GM19372 (cell line): ENCODE measurements around the gene APH1B.

Experiments used
- ATAC-seq: cut with Tn5 transposase; IDR thresholded peaks from one replicate; pipeline ENCODE4 v1.9.1; 2021; ENCODE audit warnings: mild to moderate bottlenecking, low read depth, moderate library complexity; ENCODE audit not compliant: unreplicated experiment

APH1B gene

DNA sequence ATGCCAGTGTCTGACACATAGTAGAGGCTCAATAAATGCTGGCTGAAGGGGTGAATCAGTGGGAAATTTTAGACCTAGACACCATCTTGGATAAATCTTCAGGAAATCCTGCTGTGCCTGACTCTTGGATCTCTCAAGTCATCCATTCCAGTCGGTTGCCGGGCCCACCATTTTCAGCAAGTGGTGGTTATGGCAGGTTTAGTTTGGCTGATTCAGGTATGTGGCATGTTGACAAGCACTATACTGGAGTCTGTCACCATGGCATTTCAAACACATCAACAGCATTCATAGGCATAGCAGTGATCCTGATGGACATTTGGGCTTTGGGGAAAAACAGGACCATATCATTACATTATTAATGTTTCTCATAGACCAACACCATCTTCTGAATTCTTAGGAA, 25.7 kb upstream of the APH1B start:
- no peak for ATAC-seq

DNA sequence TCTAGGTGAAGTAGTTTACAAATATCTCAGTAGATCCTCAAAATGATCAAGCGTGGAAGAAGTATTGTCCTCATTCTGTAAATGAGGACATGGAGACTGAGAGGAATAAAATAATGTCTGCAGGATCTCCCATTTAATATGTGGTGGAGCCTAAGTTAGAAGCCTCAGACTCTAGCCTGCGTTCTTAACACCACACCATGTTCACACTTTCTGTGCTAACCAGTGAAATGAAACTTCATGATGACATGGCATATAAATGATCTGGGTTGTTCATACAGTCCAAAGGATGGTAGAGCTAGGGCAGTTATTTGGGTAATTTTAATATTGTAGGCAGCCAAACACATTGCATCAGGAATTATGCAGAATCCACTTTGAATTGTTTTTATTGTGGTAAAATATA, 25.1 kb upstream of the APH1B start:
- no peak for ATAC-seq

DNA sequence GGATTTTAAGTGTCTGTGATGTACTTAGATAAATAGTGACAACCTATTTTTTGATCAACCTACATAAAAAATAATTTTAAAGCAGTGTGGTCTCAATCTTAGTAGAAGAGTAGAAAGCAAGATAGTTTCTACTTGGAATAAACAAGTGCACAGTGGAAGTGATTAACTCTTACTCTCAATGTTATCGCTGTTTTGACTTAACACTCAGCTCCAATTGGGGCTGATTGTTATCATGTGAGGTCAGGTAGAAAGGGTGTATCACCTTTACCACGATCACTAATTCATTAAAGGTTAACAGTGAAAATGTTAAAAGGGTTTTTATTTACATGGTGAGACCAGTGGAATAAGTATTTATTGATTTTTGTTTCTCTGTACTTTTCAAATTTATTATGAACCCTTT, 22.4 kb upstream of the APH1B start:
- no peak for ATAC-seq

DNA sequence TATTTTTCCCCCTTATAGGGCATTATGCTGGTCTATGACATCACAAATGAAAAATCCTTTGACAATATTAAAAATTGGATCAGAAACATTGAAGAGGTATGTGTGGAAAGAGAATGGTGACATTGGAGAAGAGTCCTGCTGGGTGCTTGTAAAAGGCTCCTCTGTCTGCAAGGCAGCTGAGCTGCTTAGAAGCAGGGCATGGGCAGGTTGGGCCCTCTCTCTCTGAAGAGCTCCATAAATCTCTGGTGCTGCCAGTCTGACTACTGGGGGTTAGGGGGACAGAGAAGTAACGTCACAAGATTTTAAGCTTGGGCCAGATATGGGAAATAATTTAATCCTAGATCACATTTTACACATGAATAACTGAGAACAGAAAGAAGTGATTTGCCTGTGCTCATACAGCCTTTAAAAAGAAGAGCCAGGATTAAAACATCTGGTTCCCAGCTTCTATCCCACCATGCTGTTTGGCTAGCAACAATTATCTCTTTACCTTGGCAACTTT, 21.9 kb upstream of the APH1B start:
- no peak for ATAC-seq

DNA sequence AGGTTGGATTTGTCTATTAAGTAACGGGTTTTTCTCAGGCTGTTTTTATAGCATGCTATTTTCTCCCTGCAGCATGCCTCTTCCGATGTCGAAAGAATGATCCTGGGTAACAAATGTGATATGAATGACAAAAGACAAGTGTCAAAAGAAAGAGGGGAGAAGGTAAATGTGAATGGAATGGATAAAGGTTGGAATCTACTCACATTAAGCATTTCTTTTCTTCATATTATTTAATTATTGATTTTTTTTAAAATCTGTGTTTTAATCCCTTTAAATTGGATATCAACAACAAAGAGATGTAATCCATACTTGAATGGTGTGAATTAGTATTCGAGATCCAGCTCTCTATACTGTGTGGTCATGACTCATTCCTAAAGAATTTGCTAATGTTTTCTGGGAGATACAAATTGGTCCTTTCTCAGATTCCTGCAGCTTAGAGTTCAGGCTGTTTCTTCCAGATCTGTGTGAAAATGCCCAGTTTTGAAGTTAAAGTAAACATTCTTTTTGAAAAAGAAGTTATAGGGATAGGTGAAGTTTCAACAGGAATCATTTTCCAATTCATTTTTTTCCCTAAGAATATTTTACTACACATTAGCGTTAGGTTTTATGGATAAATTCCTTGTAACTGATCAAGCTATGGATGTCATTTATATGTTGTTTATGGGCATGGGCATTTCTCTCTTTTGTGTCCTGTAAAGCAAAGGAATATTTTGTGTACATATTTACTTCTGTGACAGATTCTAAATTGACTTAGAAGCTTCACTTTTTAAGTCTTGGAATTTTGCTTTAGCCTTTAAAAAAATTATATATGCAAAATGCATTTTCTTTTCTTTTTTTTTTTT, 20.8 kb upstream of the APH1B start:
- no peak for ATAC-seq

DNA sequence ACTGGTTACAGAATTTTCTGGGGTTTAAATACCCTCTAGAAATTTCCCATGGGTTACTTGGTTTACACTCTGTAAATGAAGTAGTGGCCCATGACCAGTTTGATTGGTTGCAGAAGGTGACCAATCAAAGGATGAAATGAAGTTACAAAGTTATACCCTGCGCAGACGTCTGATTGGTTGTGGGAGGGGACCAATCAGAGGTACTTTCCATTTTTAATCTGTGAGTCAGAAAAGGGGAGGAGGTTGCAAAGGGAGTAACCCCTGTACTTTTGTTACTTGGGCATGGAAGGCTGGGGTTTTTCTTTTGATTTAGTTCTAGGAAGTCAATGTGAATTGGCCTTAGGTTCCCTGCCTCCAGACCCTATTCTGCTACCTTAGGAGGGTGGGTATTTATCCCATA, 18.7 kb upstream of the APH1B start:
- ATAC-seq, result no peak

DNA sequence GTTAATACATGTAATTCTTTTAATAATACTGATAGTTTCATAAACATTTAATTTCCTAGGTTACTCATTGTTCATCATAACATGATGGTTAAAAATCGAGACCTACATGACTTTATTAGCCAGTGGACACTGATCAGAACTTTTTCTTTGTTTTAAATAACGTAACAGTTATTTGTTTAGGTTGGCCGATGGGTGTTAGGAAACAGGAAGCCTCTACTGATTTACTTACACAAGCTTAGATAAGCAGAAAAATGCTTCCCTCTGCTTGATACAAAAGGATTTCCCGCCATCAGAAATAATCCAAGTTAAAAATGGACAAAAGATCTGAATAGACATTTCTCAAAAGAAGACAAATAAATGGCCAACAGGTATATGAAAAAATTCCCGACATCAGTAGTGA, 16.6 kb upstream of the APH1B start:
- ATAC-seq, result no peak

DNA sequence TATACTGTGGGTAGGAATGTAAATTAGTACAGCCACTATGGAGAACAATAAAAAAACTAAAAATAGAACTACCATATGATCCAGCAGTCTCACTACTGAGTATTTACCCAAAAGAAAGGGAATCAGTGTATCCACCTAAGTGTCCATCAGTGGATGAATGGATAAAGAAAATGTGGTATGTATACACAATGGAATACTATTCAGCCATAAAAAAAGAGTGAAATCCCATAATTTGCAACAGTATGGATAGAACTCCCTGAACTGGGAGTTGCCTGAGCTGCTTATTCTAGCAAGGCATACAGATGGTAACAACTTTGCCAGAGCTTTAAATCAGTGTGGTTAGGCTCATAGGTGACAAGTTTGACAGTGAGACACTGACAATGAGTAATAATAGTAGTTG, 16.1 kb upstream of the APH1B start:
- no peak for ATAC-seq

DNA sequence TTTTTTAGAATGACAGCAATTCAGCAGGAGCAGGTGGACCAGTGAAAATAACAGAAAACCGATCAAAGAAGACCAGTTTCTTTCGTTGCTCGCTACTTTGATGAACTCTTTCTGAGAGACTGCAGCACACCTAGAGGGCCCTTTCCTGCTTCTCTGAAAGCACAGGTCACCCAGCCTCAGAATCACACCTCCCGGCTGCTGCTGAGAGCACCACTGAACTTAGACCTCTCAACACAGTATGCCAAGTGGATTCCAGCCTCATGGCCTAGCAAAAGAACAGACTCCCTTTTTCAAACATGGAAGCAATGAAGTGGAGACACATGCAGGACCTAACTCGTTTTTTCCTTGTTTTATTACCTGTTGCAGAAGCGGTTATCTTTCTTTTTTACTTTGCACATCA, 13.9 kb upstream of the APH1B start:
- ATAC-seq, result no peak

DNA sequence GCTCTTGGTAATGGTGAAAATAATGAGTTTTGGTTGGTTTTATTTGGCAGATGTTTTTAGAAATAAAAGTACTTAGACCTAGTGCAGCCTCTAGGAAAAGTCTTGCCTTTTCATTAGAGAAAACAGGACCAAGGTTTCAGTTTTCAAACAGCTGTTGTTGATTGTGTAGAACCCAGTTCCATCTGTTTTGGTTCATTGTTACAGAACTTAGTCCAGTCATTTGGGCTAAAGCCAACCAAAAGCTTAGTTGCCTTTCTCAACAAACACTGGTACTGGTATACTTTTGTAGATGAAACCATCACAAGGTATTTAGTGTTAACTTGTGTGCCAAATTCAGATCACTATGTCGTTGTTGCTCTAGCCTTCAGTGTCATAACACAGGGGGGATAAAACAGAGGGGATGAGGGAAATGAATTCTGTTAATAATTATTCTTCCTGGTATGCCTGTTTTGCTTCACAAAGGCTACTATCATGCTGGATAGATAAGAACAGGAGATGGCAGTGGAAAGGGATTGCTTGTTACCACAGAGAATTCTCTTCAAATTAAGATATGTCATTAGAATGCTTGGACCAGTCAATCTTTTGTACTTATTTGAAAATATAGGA, 12.6 kb upstream of the APH1B start:
- ATAC-seq, result no peak

DNA sequence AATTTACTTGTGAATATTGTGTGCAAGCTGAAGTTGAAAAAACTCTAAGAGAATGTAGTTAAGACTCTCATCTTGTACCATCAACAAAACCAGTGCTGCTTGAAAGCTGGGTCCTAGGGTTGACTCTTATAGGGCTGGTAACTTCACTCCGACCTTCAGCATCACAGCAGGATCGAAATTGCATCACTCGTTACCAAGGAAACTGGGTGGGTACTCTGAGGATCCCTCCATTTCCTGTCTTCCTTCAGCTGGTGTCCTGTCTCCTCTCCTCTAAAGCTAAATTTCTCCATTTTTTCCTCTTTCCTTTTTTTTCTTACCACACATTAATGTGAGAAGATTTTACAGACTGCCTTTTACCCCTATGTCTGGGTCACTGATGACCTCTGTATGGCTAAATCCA, 3.0 kb upstream of the APH1B start:
- no peak for ATAC-seq

DNA sequence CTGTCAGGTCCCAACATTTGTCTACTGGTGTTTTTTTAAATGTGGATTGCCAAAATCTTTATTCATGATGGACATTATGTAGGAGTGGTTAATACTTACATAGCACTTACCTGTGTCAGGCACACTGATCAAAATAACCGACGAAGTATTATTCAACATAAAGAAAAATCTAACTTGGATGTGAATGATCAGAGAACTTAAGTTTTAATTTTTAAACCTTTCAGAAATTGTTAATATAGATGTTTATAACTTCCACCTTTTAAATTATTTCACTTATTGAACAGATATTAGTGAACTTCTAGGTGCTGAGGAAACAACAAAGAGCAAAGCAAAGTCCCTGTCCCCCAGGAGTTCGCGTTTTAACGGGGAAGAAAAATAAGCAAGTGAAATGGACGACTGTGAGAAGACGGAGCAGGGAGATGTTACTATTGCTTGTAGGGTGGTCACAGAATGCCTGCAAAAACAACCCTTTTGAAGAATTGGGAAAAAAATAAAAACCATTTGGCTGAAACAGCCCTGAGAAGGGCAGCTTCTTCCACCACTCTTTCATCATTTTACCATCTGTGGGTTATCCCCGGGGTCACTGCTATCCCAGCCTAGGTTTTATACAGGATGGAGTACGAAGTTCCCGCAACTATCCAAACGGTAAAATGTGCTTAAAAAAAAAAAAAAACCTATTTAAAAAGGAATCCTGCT, 915 bp upstream of the APH1B start:
- peak; percentile 8 for ATAC-seq

DNA sequence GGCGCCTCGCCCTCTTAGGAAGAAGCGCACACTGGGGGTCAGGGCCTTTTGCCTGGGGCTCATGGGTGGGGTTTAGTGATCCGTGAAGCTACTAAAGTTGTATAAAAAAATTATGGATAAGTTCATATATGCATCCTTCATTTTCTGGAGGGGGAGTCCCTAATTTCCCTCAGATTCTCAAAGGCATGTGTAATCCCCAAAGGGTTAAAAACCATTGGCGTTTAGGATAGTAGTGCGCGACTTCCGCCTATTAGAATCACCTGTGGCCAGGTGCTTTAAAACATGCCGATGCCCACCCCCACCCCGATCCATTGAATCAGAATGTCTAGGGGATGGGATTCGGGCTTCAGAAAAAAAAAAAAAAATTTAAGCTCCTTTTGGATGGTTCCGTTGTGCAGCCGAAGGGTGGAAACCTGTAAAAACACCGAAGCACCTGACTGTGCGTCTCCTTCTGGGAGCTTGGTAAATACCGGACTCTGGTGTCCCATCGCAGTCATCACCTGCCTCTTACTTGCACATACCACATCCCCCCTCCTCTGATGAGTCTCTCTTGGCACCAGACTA, 570 bp downstream of the APH1B start:
- no peak for ATAC-seq

DNA sequence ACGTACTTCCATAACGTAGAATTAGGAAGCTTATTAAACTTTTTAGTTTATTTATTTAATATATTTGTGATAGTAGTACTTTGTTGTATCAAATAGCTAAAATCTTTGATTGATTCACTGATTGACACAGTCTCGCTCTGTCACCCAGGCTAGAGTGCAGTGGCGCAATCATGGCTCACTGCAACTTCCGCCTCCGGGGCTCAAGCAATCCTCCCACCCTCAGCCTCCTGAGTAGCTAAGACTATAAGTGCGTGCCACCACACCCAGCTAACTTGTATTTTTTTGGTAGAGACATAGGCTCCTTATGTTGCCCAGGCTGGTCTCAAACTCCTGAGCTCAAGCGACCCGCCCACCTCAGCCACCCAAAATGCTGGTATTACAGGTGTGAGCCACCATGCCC, 5.7 kb downstream of the APH1B start:
- no peak for ATAC-seq

DNA sequence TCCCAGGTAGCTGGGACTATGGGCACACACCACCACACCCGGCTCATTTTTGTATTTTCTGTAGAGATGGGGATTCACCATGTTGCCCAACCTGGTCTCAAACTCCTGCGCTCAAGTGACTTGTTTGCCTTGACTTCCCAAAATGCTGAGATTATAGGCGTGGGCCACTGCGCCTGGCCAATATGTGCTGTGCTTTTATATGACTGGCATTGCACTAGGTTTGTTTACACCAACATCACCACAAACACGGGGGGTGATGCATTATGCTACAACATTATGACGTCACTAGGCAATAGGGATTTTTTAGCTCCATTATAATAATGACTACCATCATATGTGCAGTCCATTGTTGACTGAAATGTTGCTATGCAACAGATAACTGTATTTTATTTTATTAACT, 6.9 kb downstream of the APH1B start:
- ATAC-seq, result no peak

DNA sequence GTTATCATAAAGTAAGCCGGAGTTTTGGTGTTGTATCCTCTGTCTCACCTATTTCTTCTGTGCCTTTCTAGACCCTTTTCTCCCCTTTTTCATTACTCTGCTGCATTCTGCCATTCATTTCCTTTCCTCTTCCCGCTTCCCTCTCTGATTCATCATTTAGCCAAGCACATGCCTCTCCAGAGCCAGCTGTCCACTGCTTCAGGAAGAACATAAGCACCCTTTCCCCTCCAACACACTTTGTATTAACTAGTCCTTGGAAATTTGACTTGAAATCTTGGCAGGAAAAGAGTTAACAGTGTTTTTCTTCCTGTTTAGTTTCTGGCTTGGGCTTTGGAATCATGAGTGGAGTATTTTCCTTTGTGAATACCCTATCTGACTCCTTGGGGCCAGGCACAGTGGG, 9.7 kb downstream of the APH1B start:
- ATAC-seq, result no peak

DNA sequence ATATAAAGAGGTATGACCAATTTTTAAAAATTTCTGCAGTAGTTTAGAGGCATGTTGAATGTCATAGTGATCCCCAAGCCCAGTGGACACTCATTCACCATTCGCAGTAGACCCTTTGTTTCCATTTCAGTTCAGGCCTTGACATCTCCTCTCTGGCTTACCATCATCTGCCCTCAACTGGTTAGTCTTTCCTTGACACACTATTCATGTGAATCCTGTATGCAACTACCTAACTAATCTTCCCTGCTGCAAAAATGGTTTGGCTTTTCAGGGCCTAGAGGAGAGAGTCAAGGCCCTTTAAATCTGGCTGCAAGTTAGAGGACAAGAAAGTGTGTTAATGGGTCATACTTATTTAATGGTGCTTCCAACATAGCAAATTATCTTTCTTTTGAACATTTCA, 10.9 kb downstream of the APH1B start:
- no peak for ATAC-seq

DNA sequence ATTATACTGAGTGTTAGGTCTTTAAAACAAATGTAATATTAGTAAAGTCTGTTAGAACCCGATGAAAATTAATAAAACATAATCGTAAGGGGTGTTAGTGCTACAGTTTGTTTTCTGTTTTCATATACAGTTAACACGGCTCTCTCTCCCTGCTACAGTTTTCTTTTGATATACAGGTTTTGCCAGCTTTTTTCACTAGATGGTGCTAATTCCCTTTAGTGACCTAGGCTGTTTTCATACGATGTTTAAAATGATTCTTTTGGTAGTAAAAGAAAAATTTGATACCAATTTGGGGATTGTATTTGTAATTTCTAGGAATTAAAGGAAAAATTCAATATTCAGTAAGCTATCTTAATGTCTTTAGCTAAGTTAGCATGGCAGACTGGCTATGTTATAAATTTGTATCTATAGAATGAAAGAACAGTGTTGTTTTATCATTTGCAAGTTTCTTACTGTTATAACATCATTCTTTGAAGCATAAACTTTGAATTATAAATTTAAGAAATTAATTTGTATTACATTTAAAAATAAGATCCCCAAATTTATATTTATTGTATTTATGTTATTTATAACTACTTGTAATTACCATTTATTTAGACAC, 11.5 kb downstream of the APH1B start:
- ATAC-seq, result no peak

DNA sequence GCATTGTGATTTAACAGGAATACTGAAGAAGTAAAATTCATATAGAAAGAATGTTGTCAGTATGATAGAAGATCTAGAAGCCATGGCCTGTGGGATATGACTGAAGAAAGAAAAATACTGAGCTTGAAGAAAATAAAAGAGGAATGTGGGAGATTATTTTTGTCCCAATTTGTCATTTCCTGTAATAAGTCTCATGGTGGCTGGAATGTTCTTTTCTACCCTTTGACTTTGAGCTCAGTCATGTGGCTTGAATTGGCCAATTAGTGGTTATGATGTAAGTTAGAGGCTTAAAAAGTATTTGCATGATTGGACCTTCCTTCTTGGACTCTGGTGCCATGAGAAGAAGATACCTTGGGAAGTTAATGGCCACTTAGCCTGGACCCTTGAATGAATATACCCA, 14.1 kb downstream of the APH1B start:
- ATAC-seq, result no peak

DNA sequence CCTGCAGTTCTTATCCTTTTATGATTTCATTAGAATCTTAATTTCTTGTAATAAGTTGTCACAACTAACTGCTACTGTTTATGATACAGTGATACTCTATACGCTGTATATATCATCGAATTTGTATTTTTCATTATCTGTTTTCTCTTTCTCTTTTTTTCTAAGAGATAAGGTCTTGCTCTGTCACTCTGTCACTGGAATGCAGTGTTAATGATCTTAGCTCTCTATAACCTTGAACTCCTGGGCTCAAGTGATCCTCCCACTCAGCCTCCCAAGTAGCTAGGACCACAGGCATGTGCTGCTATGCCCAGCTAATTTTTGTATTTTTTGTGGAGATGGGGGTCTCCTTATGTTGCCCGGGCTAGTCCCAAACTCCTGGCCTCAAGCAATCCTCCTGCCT, 14.8 kb downstream of the APH1B start:
- ATAC-seq, result no peak

DNA sequence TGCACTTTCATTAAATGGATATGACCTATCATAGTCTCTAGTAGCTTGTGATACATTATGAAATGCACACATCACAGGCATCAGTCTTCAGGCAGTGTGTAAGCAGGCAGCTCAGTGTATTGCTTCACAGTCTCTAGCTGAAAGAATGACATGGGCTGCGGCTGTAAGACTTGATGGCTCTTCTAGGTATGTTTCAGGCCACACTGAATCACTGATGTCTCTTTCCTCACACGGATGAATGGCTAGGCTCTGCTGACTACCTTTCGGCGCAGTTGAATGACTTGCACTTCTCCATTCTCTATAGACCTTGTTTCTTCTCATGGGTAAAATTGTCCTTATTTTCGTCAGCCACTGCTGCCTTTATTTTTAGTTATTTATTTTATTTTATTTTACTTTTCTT, 15.4 kb downstream of the APH1B start:
- ATAC-seq, result no peak
